Neural cell (in vitro differentiated cells): ENCODE measurements around the gene DSCAML1. TPM values are rescaled to one million over a fixed set of nuclear protein-coding genes. Genes with fewer than 3 reads are reported as not detected.

ENCODE experiments used
- H2AFZ ChIP-seq: fragments of 200-600, 300-800 bp; sonication (generic), shearing (Covaris generic); 2 replicates; pipeline ENCODE4 v1.6.0; 2014; ENCODE audit warnings: low read depth, mild to moderate bottlenecking, antibody characterized with exemption, low read length, moderate library complexity
- H3F3A ChIP-seq: fragments of 200-600 bp; shearing (Covaris generic); 2 replicates; pipeline ENCODE4 v1.6.1; 2016; ENCODE audit warnings: mild to moderate bottlenecking, moderate library complexity, mixed read lengths, antibody characterized with exemption, low read length; ENCODE audit not compliant: insufficient read depth, poor library complexity, severe bottlenecking
- H3K27ac ChIP-seq: fragments of 200-600, 300-800 bp; sonication (generic), shearing (Covaris generic); 2 replicates; pipeline ENCODE4 v1.5.1; 2014; ENCODE audit warnings: mild to moderate bottlenecking, low read length, moderate library complexity
- H3K27me3 ChIP-seq: fragments of 300-800, 200-600 bp; sonication (generic), shearing (Covaris generic); 2 replicates; pipeline ENCODE4 v1.6.0; 2014; ENCODE audit warnings: mild to moderate bottlenecking, low read depth, low read length, moderate library complexity; ENCODE audit not compliant: insufficient read depth
- H3K36me3 ChIP-seq: fragments of 300-800, 200-600 bp; sonication (generic), shearing (Covaris generic); 2 replicates; pipeline ENCODE4 v1.5.1; 2014; ENCODE audit warnings: mild to moderate bottlenecking, antibody characterized with exemption, low read length, moderate library complexity; ENCODE audit not compliant: insufficient read depth
- H3K4me2 ChIP-seq: fragments of 300-800, 200-600 bp; sonication (generic), shearing (Covaris generic); 2 replicates; pipeline ENCODE4 v1.6.0; 2014; ENCODE audit warnings: mild to moderate bottlenecking, low read length
- H3K4me3 ChIP-seq: fragments of 300-800, 200-600 bp; sonication (generic), shearing (Covaris generic); 2 replicates; pipeline ENCODE4 v1.5.1; 2014; ENCODE audit warnings: mild to moderate bottlenecking, low read length, moderate library complexity
- H3K79me2 ChIP-seq: fragments of 200-600 bp; shearing (Covaris generic); replicated peaks from 2 replicates; pipeline ENCODE4 v1.6.0; 2014; ENCODE audit warnings: mild to moderate bottlenecking, low read length, moderate library complexity; ENCODE audit not compliant: insufficient read depth
- H3K9ac ChIP-seq: fragments of 300-800, 200-600 bp; sonication (generic), shearing (Covaris generic); 2 replicates; pipeline ENCODE4 v1.6.1; 2016; ENCODE audit warnings: mild to moderate bottlenecking, low read length, mixed read lengths
- H3K9me2 ChIP-seq: fragments of 200-600 bp; shearing (Covaris generic); 2 replicates; pipeline ENCODE4 v1.6.1; 2016; ENCODE audit warnings: mild to moderate bottlenecking, low read length, mixed read lengths; ENCODE audit not compliant: insufficient read depth
- H3K9me3 ChIP-seq: fragments of 200-600, 300-800 bp; sonication (generic), shearing (Covaris generic); 2 replicates; pipeline ENCODE4 v1.6.1; 2016; ENCODE audit warnings: mild to moderate bottlenecking, mixed run types, low read length, moderate library complexity, mixed read lengths
- H4K20me1 ChIP-seq: fragments of 200-600 bp; shearing (Covaris generic); 2 replicates; pipeline ENCODE4 v1.6.1; 2016; ENCODE audit warnings: mild to moderate bottlenecking, mixed run types; ENCODE audit not compliant: insufficient read depth
- CTCF ChIP-seq: fragments of 450-650 bp; IDR thresholded peaks from 2 replicates; pipeline ENCODE4 v1.5.1; 2014; ENCODE audit warnings: antibody characterized with exemption, mild to moderate bottlenecking, moderate library complexity; ENCODE audit not compliant: poor library complexity, severe bottlenecking
- EP300 ChIP-seq: fragments of 450-650 bp; conservative IDR thresholded peaks from 2 replicates; pipeline ENCODE4 v1.6.1; 2014; ENCODE audit warnings: antibody characterized with exemption, mild to moderate bottlenecking, moderate library complexity; ENCODE audit not compliant: poor library complexity, severe bottlenecking
- EZH2 ChIP-seq: fragments of 200-600, 300-800 bp; shearing (Covaris generic), sonication (generic); IDR thresholded peaks from 2 replicates; pipeline ENCODE4 v1.6.1; 2014; ENCODE audit warnings: antibody characterized with exemption, low read length, borderline replicate concordance, mild to moderate bottlenecking; ENCODE audit not compliant: insufficient read depth, poor library complexity, severe bottlenecking
- MXI1 ChIP-seq: fragments of 450-650 bp; conservative IDR thresholded peaks from 2 replicates; pipeline ENCODE4 v1.6.1; 2014; ENCODE audit warnings: antibody characterized with exemption, mild to moderate bottlenecking; ENCODE audit not compliant: poor library complexity, severe bottlenecking
- POLR2AphosphoS5 ChIP-seq: IDR thresholded peaks from 2 replicates; pipeline ENCODE4 v1.6.1; 2012
- RAD21 ChIP-seq: fragments of 450-650 bp; conservative IDR thresholded peaks from 2 replicates; pipeline ENCODE4 v1.6.1; 2014; ENCODE audit warnings: antibody characterized with exemption, mild to moderate bottlenecking, moderate library complexity
- SMC3 ChIP-seq: fragments of 450-650 bp; conservative IDR thresholded peaks from 2 replicates; pipeline ENCODE4 v1.6.1; 2014; ENCODE audit warnings: antibody characterized with exemption, mild to moderate bottlenecking, moderate library complexity; ENCODE audit not compliant: poor library complexity
- TAF1 ChIP-seq: IDR thresholded peaks from 2 replicates; pipeline ENCODE4 v1.6.1; 2012; ENCODE audit warnings: low read depth
- polyA plus RNA-seq: library from polyadenylated mRNA; depleted of rRNA; stranded (reverse); fragments of >200 nt; gene quantifications from 2 replicates; pipeline ENCODE4 v1.2.3, GENCODE V29; 2014
- TF ChIP-seq, protein P1 (sequence below): IDR thresholded peaks from 2 replicates; pipeline ENCODE4 v1.6.1; 2012; ENCODE audit warnings: borderline replicate concordance

DSCAML1 gene
- polyA plus RNA-seq, 1 donor from 2014 or later = 1.3 TPM

DNA sequence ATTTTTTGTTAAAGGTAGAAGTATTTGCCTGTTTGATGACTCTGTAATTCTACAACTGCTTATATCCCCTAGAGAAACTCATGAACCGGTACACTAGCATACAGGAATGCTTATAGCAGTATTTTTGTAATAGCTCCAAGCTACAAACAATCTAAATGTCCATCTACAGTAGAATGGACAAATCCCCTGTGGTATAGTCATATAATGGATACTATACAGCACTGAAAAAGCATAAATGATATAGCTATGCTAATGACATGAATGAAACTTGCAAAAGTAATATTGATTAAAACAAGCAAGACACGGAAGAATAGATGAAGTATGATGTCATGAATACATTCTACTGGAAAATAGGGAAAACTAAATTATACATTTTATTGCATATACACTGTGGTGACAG, 326.4 kb downstream of the DSCAML1 start:
- H3K4me3 ChIP-seq = no peak overlapping the region
- H3K9me3 ChIP-seq = no peaks in the 10 kb centered on the region
- H3K27ac ChIP-seq = no peak overlapping the region
- H3F3A ChIP-seq = no peaks in the 10 kb centered on the region
- H2AFZ ChIP-seq = no peak overlapping the region
- no peaks in the 10 kb centered on the region for H3K9me2 ChIP-seq
- no peaks in the 10 kb centered on the region for H4K20me1 ChIP-seq
- no peak overlapping the region for H3K4me2 ChIP-seq
- TF ChIP-seq TAF1 = no peak
- TF ChIP-seq SMC3 = no peak
- no peak for TF ChIP-seq CTCF
- no peak for TF ChIP-seq EP300
- no peak for TF ChIP-seq RAD21
- no peak for TF ChIP-seq EZH2
- TF ChIP-seq, protein P1, sequence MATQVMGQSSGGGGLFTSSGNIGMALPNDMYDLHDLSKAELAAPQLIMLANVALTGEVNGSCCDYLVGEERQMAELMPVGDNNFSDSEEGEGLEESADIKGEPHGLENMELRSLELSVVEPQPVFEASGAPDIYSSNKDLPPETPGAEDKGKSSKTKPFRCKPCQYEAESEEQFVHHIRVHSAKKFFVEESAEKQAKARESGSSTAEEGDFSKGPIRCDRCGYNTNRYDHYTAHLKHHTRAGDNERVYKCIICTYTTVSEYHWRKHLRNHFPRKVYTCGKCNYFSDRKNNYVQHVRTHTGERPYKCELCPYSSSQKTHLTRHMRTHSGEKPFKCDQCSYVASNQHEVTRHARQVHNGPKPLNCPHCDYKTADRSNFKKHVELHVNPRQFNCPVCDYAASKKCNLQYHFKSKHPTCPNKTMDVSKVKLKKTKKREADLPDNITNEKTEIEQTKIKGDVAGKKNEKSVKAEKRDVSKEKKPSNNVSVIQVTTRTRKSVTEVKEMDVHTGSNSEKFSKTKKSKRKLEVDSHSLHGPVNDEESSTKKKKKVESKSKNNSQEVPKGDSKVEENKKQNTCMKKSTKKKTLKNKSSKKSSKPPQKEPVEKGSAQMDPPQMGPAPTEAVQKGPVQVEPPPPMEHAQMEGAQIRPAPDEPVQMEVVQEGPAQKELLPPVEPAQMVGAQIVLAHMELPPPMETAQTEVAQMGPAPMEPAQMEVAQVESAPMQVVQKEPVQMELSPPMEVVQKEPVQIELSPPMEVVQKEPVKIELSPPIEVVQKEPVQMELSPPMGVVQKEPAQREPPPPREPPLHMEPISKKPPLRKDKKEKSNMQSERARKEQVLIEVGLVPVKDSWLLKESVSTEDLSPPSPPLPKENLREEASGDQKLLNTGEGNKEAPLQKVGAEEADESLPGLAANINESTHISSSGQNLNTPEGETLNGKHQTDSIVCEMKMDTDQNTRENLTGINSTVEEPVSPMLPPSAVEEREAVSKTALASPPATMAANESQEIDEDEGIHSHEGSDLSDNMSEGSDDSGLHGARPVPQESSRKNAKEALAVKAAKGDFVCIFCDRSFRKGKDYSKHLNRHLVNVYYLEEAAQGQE = no peak
- TF ChIP-seq MXI1 = no peak
- H3K36me3 ChIP-seq = no peaks in the 10 kb centered on the region
- no peaks in the 10 kb centered on the region for H3K79me2 ChIP-seq
- H3K9ac ChIP-seq = no peak overlapping the region
- no peaks in the 10 kb centered on the region for H3K27me3 ChIP-seq

GRCh38 chr11:117468888-117469287, 328.1 kb downstream of the DSCAML1 start:
- Histone ChIP-seq H3K9me2 (no peaks in the 10 kb centered on the region), H3K27ac (no peak overlapping the region), H3K79me2 (no peaks in the 10 kb centered on the region), H3F3A (no peaks in the 10 kb centered on the region), H4K20me1 (no peaks in the 10 kb centered on the region), H3K4me3 (no peak overlapping the region), H2AFZ (no peak overlapping the region), H3K36me3 (no peaks in the 10 kb centered on the region), H3K9me3 (no peaks in the 10 kb centered on the region), H3K4me2 (no peak overlapping the region), H3K27me3 (no peaks in the 10 kb centered on the region), H3K9ac (no peak overlapping the region)
- TF ChIP-seq, protein P1 = no peak
- no peak for TF ChIP-seq RAD21
- no peak for TF ChIP-seq MXI1
- TF ChIP-seq POLR2AphosphoS5 = no peak
- TF ChIP-seq SMC3 = no peak
- TF ChIP-seq EP300 = no peak
- TF ChIP-seq EZH2 = no peak
- no peak for TF ChIP-seq TAF1
